ENCODE measurements around the gene KRT3. TPM values are rescaled to one million over a fixed set of nuclear protein-coding genes. Genes with fewer than 3 reads are reported as not detected.

Gene KRT3
- total RNA-seq, 1 experiment from 2014 or later, result not detected

DNA sequence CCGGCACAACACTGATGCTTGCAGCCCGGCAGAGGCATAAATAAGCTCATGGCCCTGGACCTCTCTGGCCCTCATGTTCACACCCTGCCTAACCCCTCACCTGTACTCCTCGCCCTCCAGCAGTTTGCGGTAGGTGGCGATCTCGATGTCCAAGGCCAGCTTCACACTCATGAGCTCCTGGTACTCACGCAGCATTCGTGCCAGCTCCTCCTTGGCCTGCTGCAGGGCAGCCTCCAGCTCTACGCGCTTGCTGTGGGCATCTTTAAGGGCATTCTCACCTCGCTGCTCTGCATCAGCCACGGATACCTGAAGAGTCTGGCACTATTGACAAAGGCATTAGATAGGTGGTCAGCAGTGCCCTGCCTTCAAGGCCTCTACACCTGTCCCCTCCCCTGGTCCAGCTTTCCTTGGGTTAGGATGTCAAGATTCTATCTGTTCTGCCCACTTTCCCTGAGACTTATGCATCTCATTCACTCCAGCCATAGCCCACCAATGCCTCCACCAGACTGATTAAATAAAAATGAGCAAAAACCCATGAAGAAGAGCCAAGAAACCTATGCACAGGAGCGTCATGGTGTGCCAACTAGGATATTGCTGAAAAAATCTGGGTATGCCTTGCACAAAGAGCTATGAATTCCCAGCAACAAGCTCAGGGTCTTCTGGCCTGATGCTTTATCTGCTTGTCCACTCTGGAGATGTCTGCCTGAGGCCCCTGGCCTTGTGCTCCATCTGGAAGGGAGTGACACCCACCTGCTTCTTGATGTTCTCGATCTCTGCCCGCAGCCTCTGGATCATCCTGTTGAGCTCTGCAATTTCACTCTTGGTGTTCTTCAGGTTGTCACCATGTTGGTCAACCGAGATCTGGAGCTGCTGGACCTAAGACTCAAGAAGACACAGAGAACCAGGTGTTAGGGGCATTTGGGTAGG is 11.9 kb upstream of the KRT3 start:
- Mint-ChIP-seq H3K27ac (no peak overlapping the region), H3K9me3 (no peaks in the 10 kb centered on the region), H3K27me3 (ENCODE audit: low read depth) (peaks cover 2% of the 10 kb centered on the region; the same call in 1 of the 2 replicates), H3K4me3 (no peak overlapping the region), H3K36me3 (no peaks in the 10 kb centered on the region), H3K4me1 (peaks cover 22% of the 10 kb centered on the region)
- TF ChIP-seq, protein P1, sequence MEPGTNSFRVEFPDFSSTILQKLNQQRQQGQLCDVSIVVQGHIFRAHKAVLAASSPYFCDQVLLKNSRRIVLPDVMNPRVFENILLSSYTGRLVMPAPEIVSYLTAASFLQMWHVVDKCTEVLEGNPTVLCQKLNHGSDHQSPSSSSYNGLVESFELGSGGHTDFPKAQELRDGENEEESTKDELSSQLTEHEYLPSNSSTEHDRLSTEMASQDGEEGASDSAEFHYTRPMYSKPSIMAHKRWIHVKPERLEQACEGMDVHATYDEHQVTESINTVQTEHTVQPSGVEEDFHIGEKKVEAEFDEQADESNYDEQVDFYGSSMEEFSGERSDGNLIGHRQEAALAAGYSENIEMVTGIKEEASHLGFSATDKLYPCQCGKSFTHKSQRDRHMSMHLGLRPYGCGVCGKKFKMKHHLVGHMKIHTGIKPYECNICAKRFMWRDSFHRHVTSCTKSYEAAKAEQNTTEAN (CRISPR knock-in tag; IDR thresholded peaks at IDR 0.05), result no peak
- TF ChIP-seq, protein P2, sequence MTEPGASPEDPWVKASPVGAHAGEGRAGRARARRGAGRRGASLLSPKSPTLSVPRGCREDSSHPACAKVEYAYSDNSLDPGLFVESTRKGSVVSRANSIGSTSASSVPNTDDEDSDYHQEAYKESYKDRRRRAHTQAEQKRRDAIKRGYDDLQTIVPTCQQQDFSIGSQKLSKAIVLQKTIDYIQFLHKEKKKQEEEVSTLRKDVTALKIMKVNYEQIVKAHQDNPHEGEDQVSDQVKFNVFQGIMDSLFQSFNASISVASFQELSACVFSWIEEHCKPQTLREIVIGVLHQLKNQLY (CRISPR knock-in tag; IDR thresholded peaks at IDR 0.05), result no peak
- TF ChIP-seq PRRX2 (CRISPR knock-in tag; IDR thresholded peaks at IDR 0.05) (no peak), ZNF263 (CRISPR knock-in tag; IDR thresholded peaks at IDR 0.05; ENCODE audit: low read depth) (no peak), TCF7 (CRISPR knock-in tag; IDR thresholded peaks at IDR 0.05; ENCODE audit: low read depth) (no peak), RORB (CRISPR knock-in tag; IDR thresholded peaks at IDR 0.05) (no peak), IRF2 (CRISPR knock-in tag; IDR thresholded peaks at IDR 0.05; ENCODE audit: borderline replicate concordance, low read depth) (no peak), TEAD4 (CRISPR knock-in tag; IDR thresholded peaks at IDR 0.05) (no peak)
- TF ChIP-seq, protein P3, sequence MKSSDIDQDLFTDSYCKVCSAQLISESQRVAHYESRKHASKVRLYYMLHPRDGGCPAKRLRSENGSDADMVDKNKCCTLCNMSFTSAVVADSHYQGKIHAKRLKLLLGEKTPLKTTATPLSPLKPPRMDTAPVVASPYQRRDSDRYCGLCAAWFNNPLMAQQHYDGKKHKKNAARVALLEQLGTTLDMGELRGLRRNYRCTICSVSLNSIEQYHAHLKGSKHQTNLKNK (CRISPR knock-in tag; IDR thresholded peaks at IDR 0.05), result no peak
- ATAC-seq (no peak; the same call in 1 of the 2 replicates), DNase-seq (ENCODE audit: low spot score) (no peak)
- ChIA-PET CTCF (interaction anchor here (0.5 to 1.9 kb wide), 5 partner anchors 58 to 134 kb away, joined by 3 to 13 read pairs (median 4); no protein-coding TSS in a partner anchor), POLR2A (interaction anchor here (1.1 kb wide), 1 partner anchor 72 kb away, joined by 4 read pairs; no protein-coding TSS in a partner anchor)

DNA sequence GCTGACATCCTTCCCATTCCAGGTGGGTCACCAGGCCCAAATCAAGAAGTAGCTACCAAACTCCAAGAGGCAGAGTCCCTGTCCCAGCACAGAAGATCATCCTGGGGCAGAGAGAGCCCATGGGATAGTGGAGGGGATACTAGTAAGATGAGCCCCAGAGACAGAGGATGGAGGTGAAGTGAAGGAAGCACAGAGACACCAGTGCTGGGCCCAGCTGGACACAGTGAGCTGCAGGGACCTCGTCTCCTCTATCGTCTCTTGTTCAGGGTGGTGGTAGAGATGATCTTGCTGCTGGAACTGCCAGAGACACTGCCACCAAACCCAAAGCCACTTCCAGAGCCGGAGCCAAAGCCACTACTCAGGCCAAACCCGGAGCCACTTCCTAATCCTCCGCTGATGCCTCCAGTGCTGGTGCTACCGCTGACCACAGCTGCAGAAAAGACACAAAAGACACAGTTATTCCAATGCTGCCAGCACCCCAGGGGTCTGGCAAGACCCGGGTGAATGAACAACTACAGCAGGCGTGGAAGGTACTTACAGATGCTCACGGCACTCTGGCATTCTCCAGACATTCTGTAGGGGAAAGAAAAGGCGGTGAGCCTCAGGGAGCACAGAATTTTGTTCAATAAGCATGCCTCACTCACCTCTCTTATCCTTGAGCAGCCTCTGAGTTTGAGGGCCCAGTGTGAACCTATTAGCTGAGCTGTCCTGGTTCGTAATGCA is 11.1 kb upstream of the KRT3 start:
- no peak for ATAC-seq
- no peak for TF ChIP-seq RORB (CRISPR knock-in tag; IDR thresholded peaks at IDR 0.05)
- TF ChIP-seq, protein P4, sequence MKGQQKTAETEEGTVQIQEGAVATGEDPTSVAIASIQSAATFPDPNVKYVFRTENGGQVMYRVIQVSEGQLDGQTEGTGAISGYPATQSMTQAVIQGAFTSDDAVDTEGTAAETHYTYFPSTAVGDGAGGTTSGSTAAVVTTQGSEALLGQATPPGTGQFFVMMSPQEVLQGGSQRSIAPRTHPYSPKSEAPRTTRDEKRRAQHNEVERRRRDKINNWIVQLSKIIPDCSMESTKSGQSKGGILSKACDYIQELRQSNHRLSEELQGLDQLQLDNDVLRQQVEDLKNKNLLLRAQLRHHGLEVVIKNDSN (CRISPR knock-in tag; IDR thresholded peaks at IDR 0.05), result no peak
- CTCF ChIA-PET, result interaction anchor here (0.5 to 2.7 kb wide), 7 partner anchors 58 to 411 kb away, joined by 3 to 19 read pairs (median 5); no protein-coding TSS in a partner anchor

DNA sequence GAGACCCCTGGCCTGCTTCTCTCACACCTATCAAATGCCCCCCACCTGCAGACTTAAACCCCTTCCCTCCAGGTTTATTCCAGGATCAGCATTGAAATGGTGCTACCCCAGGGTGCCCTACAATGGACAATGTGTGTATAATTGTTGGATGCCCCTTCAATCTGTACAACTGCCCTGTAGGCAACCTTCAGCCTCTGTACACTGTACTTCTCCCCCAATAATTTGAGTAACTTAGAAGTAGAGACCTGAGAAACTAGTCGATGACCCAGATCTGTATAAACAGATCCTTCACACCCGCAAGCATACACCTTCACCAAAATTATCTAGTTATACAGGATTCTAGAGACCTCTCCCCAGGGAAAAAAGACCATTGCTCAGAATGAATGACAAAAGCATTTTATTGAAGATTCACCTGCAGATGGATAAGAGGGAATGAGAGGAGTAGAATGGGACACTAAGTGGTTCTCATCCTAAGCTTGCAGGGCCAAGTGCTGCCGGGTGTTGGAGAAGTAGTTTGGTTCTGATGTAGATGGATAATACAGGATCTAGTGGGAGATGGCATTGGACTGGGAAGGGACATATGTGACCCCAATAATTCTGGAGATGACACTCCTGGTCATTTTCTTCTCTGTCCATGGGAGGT is 10.4 kb upstream of the KRT3 start:
- no peak for ATAC-seq
- Mint-ChIP-seq H3K4me1 (peaks cover 29% of the 10 kb centered on the region), H3K36me3 (no peaks in the 10 kb centered on the region), H3K9me3 (no peaks in the 10 kb centered on the region), H3K4me3 (no peak overlapping the region), H3K27me3 (ENCODE audit: low read depth) (peaks cover 2% of the 10 kb centered on the region; the same call in 1 of the 2 replicates), H3K27ac (no peak overlapping the region)
- ChIA-PET CTCF (interaction anchor here (1.0 to 2.7 kb wide), 8 partner anchors 14 to 634 kb away, joined by 3 to 19 read pairs (median 8); no protein-coding TSS in a partner anchor), POLR2A (no interaction called here)
- TF ChIP-seq JAZF1 (CRISPR knock-in tag; IDR thresholded peaks at IDR 0.05) (no peak), NFE2L1 (CRISPR knock-in tag; IDR thresholded peaks at IDR 0.05) (no peak), OVOL2 (CRISPR knock-in tag; IDR thresholded peaks at IDR 0.05; ENCODE audit: borderline replicate concordance) (no peak)
- TF ChIP-seq, protein P3 (CRISPR knock-in tag; IDR thresholded peaks at IDR 0.05), result no peak
- TF ChIP-seq, protein P2 (CRISPR knock-in tag; IDR thresholded peaks at IDR 0.05), result no peak
- DNase-seq (ENCODE audit: low spot score), result no peak

More for the DNA sequence above, 11.1 kb upstream of the KRT3 start:
- Mint-ChIP-seq H3K4me1 (peaks cover 25% of the 10 kb centered on the region), H3K4me3 (no peak overlapping the region), H3K27me3 (ENCODE audit: low read depth) (peaks cover 2% of the 10 kb centered on the region; the same call in 1 of the 2 replicates), H3K27ac (no peak overlapping the region), H3K9me3 (no peaks in the 10 kb centered on the region), H3K36me3 (no peaks in the 10 kb centered on the region)
- POLR2A ChIA-PET, result interaction anchor here (1.1 kb wide), 1 partner anchor 73 kb away, joined by 4 read pairs; no protein-coding TSS in a partner anchor
- no peak for DNase-seq (ENCODE audit: low spot score)

Data from WTC11 (cell line).